CD4-positive, alpha-beta T cell treated with Interleukin-15 for 1 hour (primary cell): ENCODE measurements around the gene RNU2-63P.
"Not testable (repeated sequence)": the region's sequence is repeated elsewhere in the genome, so short reads cannot be mapped to it uniquely, and the experiment has no call there.

ENCODE experiments used
- DNase-seq: peaks from one replicate; pipeline ENCODE4 v3.0.0-alpha.2; 2020

The RNU2-63P gene

GRCh38 chr2:88016086-88016959, at the start of gene RNU2-63P:
Gene RNU2-63P, minus strand, starts transcription at chr2:88016547.
- peak; percentile 73 for DNase-seq

- DNase-seq, result no peak
Measured at GRCh38 chr2:88061295-88061694, 44.9 kb upstream of the RNU2-63P start.

DNA sequence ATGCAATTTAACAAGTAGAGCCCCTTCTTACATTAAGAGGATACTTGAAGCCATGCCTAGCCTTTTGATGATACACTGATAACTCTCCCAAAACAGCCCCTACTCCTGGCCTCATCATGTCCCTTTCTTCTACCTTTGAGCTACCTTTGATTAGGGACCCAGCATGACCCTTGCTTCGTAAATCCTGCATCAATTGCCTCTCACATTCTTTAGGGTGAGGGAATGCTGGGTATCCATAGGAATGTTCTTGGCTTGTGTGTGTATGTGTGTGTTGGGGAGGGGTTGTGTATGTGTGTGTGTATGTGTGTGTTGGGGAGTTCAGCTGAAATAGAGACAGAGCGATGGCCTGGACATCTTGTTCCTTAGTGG, 44.5 kb upstream of the RNU2-63P start:
- no peak for DNase-seq

- DNase-seq, result peak; percentile 32
Measured at GRCh38 chr2:88059979-88060906, 43.9 kb upstream of the RNU2-63P start.

DNA sequence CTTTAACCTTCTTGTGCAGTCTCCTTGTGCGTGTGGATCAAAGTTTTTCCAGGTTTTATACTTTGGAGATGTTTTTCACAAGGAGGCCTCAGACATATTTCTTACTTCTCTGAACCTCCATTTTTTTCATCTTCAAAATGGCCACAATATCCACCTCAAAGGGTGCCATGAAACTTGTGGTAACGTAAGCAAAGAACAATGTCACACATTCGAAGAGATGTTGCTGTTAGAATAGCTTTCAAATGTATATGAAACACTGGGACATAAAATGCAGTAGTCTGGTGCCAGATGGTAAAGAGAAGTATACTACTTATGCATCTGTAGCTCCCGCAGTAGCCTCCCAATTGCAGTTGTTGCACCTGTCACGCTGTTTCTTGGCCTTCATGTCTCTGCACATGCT, 41.8 kb upstream of the RNU2-63P start:
- DNase-seq, result no peak

DNA sequence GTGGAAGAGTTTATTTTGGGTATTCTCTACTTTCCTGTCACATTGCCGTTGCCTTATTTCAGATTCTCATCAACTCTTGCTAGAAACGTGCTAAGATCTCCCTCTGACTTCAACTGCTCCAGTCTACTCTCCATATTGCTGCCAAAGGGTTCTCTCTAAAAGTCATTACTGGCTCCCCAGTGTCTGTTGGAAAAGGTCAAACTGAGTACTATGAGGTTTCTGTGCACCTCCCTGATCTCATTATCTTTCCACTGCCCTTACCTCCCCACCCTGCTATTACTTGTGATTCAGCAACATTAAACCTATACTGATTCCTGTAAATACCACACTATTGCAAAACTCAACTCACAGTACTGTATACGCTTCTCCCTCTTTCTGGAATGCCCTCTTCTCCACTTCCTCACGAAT, 41.1 kb upstream of the RNU2-63P start:
- DNase-seq, result no peak

- DNase-seq, result peak; percentile 97
Measured at GRCh38 chr2:88055371-88056128, 39.2 kb upstream of the RNU2-63P start, which contains the start of gene KRCC1. Gene KRCC1, minus strand, starts transcription at chr2:88055783. Its CDS starts 27,220 bp downstream, at chr2:88028563.

DNA sequence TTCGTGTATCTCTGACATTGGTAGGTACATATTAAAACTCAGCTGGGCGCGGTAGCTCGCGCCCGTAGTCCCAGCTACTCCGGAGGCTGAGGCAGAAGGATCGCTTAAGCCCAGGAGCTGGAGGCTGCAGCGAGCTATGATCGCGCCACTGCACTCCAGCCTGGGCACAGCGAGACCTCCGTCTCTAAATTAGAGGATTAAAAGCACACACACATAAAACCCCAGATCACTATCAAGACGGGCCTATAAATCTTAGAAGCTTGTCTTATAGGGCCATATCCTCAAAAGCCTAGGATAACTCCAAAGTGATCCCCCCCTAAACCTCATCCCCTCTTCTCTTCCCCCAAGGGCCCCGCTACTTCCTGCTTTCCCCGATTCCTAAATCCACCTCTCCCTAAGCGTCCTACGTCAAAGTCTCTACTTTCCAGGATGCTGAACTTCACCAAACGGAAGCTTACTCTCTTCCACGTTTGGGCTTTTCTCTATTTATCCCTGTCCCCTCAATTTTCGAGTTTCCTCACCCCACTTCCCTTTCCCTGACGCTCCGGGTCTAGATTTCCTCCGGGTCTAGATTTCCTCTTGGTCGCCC, 38.5 kb upstream of the RNU2-63P start:
- DNase-seq, result no peak

DNA sequence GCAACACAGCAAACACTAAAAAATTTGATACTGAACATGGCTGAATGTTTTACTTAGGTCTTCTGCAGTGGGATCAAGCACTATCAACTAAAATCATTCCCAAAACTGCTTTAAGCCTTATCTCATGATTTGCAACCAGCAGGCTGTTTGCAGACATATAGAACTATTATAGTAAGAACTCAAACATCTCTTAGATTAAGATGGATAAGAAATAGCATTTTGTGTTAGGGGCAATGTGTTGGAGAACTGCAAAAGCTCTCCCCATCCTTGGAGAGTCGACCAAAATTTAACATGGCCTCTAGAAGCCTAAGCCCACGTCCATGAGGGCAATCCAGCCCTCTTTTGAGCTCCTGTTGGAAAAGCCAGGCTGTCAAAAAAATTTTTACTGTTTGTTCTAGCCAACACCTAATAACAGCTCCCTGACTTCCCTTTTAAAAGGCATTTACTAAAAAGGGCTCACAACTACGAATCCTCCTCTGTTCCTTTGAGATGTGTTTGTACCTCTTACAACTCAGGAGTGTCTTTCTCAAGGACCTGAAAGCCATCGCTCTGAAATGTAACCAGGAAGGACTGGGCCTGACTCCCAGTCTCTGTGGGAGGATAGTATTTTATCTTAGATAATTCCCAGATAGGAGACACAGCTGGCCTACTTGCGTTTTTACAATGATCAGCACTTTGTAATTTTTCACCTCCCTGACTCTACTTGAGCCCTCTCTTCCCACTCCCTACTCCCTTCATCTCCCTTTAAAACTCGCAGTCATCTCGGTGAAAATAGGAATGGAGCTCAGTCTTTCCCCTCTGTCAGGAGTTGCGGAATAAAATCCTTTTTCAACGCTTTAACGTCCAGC, 37.8 kb upstream of the RNU2-63P start:
- DNase-seq, result no peak

DNA sequence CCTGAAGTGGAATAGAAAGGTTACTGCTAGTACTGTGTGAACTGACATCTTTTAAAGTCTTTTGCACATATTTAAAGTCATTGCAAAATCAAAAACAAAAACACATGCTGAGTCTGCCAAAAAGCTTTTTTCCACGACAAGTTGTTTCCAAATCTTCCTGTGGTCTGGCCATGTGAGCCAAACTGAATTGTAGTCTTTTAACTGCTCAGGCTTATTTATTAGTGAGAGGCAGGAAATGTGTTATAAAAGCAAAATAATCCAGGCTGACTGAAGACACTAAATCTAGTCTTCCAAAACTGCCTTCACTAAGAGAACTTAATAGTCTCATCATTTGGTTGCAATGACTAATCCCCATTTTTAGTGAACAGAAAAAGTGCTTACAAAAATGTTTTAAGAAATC, 36.9 kb upstream of the RNU2-63P start:
- no peak for DNase-seq

- no peak for DNase-seq
Measured at GRCh38 chr2:88051792-88052191, 35.4 kb upstream of the RNU2-63P start.

DNA sequence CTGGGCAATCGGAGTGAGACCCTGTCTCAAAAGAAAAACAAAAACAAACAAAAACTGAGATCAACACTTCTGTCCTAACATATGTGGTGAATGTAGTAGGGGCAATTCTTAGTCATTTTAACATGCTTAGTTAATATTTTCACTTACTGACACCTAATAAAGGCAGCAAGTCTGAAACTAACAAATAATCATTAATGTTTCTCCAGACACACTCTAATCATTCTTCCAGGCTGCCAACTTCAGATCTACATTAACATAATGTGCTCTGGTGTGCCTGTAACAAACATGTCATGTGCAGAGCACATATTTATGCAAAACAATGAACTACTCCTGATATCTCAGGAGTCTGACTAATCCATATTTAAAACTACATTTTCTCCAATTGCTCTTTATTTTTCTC, 33.3 kb upstream of the RNU2-63P start:
- no peak for DNase-seq

- no peak for DNase-seq
Measured at GRCh38 chr2:88048541-88048940, 32.2 kb upstream of the RNU2-63P start.

- DNase-seq, result not testable (repeated sequence)
Measured at GRCh38 chr2:88045561-88045960, 29.2 kb upstream of the RNU2-63P start.

DNA sequence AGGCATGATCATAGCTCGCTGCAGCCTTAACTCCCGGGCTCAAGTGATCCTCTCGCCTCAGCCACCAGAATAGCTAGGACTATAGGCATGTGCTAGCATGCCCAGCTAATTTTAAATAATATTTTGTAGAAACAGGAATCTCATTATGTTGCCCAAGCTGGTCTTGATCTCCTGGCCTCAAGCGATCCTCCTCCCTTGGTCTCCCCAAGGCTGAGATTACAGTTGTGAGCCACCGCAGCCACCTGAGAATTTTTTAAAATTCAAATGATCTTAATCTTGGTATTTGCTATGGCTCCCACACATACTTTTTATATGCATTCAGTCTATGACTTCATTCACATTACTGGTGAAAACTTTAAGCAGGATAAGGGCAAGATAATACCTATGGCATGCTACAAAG, 26.1 kb upstream of the RNU2-63P start:
- no peak for DNase-seq

GRCh38 chr2:88038263-88039105, 22.1 kb upstream of the RNU2-63P start:
- DNase-seq, result no peak

GRCh38 chr2:88036606-88037005, 20.3 kb upstream of the RNU2-63P start:
- DNase-seq, result no peak

DNA sequence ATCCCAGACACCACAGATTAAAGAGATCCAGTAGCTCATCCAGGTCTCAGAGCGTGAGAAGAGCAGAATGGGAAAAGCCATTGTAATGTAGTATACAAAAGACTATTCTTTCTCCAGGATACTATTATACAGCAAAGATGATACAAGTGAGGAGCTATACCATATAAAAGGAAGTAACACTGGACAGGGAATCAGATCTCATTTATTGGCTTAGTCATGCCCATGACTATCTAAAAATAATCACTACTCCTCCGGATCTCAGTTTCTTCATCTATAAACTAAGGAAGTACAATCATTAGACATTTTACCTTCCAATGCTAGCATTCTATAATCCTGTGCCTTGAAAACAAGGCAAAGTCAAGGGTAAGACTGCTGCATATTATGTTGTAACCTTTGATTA, 19.8 kb upstream of the RNU2-63P start:
- no peak for DNase-seq

DNA sequence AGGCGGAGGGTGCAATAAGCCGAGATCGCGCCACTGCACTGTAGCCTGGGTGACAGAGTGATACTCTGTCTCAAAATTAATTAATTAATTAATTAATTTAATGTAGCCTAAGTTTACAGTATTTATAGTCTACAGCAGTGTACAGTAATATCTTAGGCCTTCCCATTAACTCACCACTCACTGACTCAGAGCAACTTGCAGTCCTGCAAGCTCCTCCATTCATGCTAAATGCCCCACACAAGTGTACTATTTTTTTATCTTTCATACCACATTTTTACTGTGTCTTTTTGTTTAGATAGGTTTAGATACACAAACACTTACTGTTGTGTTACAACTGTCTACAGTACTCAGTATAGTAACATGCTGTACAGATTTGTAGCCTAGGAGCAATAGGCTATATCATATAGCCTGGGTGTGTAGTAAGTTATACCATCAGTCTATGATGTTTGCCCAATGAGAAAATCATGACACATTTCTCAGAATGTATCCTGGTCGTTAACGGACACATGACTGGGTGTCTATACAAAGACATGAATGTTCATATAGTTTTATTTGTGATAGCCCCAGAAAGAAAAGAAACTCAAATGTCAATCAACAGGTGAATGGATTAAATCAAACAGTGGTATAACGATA, 15.8 kb upstream of the RNU2-63P start:
- DNase-seq, result no peak

DNA sequence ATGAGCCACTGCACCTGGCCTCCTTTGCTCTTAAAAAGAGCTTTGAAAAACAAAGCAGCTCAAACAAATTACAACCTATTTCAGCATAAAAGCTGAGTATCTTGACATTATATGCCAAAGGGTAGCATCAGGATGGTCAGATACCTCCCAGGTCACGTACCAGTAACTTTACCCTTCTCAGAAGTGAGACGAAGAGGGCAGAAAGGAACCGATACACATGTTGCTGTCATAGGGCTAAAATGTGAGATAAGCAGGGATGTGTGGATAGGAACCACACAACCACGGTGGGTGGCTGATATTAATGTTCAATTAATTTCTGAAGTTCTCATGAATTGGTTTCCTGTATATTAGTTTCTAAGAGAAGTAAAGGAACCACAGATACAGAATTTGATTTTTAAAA, 12.6 kb upstream of the RNU2-63P start:
- DNase-seq, result no peak
